Fibroblast of skin of back (primary cell): ENCODE measurements around the gene IQGAP1.
"Not testable (repeated sequence)": the region's sequence is repeated elsewhere in the genome, so short reads cannot be mapped to it uniquely, and the experiment has no call there.

Experiments
- DNase-seq: peaks from one replicate; pipeline ENCODE4 v3.0.0-alpha.2; 2013

The IQGAP1 gene

DNA sequence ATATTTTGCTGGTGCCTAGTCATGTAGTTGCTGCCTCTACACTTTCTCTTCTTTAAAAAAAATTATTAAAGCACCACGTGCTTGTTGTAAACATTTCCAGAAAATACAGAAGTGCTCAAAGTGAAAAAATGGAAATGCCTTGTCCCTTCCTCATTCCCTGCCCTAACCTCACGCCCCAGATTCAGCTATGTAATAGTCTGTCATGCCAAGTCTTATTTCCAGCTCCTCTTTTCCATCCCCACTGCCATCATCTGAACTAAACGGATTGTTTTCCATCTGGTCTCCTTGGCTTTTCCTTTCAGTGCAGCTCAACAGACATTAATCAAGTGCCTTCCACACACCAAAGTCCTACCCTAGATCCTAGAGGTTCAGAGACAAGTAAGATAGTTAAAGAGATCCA is 20.5 kb upstream of the IQGAP1 start:
- DNase-seq = no peak

DNA sequence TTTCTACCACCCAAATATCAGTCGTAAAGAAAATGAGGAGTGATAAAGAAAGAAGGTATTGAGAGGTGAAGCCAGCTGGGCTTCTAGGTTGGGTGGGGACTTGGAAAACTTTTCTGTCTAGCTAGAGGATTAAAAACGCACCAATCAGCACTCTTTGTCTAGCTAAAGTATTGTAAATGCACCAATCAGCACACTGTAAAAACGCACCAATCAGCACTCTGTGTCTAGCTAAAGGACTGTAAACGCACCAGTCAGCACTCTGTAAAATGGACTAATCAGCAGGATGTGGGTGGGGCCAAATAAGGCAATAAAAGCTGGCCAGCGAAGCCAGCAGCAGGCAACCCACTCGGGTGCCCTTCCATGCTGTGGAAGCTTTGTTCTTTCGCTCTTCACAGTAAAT is 13.0 kb upstream of the IQGAP1 start:
- no peak for DNase-seq

DNA sequence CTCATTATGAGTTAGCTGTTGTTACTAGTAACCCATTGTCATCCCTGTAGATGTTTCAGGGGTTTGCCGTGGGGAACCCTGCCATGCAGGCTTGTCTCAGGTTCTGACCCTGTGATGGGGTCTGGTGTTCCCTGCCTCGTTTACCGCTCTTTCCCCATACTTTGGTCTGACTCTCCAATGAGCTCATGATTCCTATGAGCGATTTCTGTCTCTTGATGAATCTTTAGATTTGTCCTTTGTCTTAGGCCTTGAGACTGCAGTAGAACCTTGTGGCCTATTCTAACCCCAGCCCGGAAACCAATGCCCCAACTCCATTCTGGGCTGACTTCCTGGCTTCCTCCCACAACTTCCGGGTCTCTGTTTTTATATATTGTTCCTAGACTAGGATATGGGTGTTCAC is 11.3 kb upstream of the IQGAP1 start:
- no peak for DNase-seq

DNA sequence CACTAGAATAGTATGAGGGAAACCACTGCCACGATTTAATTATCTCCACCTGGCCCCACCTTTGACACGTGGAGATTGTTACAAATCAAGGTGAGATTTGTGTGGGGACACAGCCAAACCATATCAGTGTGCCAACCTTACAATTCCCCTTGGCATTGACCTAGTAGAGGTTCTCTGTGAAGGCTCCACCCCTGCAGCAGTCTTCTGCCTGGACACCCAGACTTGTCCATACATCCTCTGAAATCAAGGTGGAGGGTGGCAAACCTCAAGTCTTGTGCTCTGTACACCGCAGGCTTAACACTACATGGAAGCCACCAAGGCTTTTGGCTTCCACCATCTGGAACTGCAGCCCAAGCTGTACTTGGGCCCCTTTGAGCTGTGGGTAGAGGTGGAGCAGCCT is 8.8 kb upstream of the IQGAP1 start:
- no peak for DNase-seq

DNA sequence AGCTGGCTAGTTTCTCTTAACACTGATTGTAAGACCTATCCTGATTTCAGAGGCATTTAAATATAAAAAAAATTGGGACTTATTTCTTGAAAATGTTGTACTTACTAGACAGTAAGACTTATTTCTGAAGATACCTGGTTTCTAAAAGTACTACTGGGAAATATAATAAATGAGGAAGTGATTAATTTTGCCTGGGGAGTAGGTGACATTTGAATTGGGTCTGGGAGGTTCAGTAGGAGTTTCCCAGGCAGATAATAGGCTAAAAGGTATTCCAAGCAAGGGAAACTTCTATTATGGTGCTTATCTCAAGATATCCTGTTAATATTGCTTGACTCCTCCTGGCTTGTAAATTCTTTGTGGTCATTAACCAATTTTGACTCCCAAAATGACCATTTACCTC is 6.5 kb upstream of the IQGAP1 start:
- DNase-seq = no peak

DNA sequence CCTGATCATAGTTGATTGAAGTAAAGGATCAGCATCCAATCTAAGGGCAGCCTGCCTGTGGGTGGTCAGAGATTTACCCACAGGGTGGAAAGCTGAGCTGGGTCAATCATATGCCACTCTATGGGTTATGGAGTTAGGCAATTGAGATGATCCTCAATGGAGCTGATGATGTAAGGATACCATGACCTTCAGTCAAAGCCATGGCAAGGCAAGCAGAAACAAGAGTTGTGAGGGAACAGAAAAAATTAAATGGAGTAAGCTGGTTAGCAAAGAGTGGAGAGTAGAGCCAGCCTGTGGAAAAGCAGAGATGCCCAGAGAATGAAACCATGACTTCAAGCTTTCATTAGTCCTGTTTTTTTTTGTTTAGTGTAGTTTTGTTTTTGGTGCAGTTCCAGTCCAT is 5.7 kb upstream of the IQGAP1 start:
- DNase-seq = no peak

DNA sequence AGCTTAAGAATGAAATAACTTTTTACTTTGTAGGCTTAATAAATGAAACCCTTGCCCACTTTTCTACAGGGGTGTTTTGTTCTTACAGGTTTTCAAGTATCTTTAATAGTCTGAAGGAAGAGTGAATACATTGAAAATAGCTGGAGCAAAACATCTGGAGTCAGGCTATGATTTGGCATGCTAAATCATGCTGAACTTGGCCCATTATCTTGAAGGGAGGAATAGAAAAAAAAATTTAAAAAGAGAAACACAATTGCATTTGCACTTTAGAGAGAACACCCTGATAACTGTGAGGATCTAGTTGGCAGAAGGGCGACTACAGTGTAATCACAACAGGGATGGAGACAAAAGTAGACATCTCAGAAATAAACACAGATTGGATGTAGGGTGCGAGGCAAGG is 1.8 kb upstream of the IQGAP1 start:
- DNase-seq = no peak

DNA sequence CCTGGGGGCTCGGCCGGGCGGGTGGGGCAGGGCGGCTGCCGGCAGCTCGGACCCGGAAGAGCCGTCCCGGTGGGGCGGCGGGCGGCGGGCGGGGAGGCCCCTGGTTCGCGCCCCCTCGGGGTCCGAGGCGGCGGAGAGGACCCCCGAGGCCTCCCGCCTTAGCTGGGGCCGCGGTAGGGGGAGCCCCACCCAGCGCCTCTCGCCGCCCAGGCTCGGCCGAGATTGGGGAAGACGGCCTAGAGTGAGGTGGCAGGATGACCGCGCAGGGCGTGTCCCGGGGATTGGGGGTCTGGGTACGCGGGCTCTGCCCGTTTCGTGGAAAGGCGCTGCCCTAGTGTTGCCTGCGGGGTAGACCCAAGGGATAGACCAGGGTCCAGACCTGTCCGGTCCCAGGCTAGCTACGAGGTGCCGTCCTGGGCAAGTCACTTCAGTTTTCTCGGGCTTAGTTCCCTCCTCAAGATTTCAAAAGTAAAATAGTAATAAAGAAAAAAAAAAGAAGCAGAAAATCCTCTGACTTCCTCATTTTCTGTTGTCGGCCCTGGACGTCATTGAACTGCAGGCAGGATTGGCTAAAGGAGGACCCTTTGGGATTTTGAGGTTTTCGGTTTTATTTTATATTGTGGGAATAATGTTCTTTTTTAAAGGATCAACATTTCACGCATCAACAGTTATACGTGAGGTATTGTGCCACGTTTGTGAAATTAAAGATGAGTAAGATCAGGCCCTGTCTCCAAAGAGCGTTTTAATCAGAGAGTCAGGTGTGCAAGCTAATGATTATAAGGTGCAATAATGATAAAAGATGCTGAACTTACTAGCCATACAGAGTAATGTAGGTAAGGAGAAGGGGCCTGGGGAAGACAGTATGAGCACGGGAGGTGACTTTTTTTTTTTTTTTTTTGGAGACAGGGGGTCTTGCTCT is 679 bp downstream of the IQGAP1 start:
- DNase-seq = peak; percentile 70

DNA sequence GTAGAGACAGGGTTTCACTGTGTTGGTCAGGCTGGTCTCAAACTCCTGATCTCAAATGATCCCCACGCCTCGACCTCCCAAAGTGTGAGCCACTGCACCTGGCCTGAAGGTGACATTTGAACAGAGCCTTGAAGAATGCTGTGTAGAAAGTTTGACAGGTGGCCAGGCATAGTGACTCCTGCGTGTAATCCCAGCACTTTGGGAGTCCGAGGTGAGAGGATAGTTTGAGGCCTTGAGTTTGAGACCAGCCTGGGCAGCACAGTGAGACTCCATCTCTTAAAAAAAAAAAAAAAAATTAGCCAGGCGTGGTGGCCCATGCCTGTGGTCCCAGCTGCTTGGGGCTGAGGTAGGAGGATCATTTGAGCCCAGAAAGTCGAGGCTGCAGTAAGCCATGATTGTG is 1.5 kb downstream of the IQGAP1 start:
- DNase-seq = no peak

DNA sequence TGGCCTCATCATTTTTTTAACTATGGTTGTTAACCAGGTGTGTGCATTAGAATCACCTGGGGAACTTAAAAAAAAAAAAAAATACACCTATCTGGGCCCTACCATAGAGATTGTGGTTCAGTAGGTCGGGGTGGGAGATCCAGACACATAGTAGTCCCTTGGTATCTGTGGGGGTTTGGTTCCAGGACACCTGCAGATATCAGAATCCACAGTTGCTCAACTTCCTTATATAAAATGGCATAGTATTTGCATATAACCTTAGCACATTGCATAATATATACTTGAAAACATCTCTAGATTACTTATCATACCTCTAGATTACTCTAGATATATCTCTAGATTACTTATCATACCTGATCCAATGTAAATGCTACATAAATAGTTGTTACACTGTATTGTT is 5.0 kb downstream of the IQGAP1 start:
- DNase-seq = no peak

DNA sequence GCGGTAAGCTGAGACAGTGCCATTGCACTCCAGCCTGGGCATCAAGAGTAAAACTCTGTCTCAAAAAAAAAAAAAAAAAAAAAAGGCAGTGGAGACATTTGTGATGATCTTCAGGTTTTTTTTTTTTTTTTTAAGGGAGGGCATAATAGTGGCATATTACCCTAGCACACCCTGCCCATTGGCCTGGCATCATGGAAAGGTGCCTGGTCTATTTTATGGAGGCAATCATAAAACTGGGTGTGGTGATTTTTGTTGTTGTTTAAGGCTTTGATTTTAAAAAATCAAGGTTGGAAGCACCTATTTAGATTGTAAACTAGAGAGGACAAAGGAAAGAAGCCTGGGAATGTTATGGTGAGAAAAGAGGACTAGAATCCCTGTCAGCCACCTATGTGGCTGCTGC is 6.0 kb downstream of the IQGAP1 start:
- DNase-seq = no peak

DNA sequence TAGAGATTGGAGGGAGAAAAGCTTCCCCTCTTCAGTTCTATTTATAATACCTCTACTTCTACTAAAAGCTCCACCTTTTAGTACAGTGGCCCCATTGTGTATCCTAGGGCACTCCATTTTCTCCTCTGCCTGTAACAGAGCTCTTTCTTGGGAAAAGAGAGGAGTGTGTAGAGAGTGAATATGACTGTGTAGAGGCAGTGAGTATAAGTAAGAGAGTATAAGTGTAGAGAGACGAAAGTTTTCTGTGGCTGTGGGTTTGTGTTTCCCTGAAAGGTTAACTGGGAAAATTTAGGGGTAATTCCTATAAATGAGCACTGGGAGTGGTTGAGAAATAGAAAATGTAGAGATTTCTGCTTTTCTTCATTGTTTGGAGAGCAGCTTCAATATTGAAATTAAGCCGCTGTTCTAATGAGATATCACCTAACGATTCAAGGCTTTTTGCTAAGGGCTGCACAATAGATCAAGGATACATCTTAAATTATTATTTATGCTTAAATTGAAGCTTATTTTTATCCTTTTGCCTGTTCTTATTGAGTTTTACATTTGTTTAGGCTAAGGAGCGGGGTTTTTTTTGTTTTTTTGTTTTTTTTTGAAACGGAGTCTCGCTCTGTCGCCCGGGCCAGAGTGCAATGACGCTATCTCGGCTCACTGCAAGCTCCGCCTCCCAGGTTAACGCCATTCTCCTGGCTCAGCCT is 6.9 kb downstream of the IQGAP1 start:
- DNase-seq = no peak

DNA sequence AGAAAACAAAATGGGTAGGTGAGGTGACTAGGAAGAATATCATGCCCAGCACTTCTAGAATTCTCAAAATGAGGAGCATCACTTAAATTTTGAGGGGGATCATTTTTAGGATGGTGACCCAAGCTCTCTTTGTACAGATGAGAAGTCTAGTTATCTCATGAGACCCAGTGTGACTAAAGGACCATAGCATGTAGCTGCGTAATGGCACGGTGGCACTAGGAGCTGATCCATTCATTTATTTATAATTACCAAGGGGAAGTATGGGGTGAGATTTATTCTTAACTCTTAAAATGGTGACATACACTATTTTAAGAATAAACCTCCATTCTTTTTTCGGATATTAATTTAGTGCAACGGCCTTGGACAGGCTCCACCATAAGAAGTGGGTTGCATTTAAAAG is 8.3 kb downstream of the IQGAP1 start:
- no peak for DNase-seq

DNA sequence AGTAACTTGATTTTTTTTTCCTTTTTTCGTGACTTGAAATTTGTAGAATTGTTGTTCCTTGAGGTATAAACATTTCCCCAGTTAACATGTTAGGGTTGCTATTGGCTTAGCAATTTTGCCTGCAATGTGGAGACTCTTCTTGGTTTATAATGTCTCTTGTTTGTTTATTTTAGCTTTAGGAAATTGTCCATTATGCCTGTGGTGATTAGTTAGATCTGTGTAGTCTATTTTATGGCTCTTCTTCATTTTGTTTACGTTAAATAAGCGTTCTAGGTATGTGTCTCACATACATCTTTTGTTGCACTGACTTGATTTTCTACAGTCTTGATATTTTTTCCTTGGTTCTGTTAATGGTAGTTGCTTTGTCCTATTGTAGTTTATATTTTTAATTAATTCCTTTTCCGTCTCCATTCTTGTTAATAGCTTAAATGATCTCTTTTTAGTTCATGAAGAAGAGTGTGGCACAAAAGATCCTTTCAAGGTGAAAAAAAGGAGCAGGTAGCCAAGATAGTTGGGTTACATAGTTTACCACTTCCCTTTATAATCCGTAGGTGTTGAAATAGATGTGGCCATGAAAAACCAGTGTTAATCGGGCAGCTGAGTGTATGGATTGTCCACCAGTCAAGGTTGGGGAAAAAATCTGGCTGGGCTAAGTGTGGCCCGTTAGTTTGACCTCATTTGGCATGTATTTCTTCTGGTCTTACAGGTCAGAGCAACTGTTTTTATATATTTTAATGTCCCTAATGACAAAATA is 12.1 kb downstream of the IQGAP1 start:
- no peak for DNase-seq

DNA sequence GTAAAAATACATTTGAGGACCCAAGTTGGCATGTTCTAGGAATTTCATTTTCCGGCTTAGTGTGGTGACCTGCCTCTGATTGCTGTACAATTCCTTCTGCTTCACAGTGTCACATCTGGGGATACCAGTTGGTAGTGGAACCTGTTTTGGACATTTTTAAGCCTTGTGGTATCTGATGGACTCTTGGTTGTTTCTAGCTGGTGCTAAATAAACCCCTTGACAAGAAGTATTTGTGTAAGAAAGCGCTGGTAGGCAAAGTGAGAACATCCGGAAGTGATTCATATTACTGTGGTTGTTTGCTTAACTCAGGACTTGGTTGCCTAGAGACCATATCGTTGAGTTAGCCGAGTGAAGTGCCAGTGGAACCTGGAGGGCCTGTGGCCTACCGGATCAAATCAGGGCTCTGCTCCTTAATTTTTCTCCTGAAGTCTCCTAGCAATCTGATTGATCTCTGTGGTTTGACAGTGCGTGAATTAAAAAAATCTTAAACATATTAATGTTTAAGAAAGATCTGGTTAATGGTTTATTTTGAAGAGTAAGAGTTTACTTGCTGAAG is 12.8 kb downstream of the IQGAP1 start:
- DNase-seq = peak; percentile 96

DNA sequence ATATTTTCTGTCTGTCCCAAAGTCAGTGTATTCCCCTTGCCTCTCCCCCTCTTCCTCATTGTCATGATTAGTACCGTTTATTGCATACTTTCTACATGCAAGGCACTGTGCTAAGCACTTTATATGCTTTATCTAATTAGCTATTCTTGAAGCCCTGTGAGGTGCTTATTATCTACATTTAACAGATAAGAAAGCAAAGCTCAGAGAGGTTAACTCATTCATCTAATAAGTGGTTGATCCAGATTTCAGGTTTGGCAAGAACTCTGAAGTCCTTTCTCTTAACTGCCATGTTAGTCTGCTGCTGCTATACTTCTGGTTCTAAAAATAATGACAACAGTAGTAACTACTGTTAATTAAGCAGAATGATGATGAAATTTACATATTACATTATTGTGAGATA is 13.5 kb downstream of the IQGAP1 start:
- DNase-seq = no peak

DNA sequence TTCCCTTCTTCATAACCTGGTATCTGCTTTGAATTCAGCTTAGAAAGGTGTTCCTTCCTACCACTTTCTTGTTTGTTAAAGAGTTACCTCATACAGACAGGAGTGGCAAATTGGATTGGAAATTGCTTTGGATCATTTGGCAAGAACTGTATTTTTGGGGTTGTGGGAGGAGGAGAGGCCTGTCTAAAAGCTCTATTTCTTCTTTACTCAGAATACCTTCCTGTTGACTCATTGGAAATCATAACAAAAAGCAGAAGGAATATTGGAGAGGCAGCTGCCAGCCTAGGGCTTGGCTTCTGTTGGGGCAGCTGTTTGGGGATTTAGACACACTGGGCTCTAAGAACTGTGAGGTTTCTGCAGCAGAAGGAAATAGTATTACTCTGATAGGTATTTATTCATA is 14.2 kb downstream of the IQGAP1 start:
- DNase-seq = peak; percentile 93

DNA sequence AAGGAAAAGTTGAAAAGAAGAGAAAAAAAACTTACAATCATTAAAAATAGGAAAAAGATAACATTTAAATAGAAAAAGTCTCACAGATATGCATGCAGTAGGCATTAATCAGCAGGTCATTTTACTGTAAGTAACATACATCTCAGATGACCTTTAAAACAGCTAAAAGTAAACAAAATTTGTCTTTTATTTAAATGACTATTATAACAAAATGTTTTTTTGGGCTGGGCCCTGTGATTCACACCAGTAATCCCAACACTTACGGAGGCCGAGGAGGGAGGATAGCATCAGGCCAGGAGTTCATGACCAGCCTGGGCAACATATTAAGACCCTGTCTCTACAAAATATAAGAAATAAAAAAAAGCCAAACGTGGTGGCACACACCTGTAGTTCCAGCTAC is 14.7 kb downstream of the IQGAP1 start:
- DNase-seq = no peak

DNA sequence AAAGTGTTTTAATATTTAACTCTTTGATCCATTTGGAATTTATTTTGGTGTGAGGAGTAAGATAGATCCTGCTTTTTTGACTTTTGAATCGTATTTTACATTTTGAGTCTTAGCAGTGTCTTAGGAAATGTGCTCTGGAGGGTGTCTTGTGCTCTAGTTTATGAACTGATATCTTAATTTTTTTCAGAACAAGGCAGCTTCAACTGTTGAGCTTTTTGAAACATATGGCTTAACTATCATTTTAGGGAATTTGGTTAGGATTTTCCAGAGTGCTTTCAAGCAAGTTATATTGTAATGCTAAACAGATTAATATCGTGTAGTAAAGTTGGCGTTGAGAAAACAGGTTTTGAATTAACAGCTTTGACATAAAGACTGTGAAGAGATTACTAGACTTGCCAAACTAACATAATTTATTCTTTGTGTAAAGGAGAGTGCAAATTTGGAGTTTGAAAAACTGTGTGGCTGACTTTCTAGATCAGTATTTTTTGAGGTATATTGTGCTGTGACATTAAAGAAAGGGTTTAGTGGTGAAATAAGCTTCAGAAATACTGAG is 17.1 kb downstream of the IQGAP1 start:
- DNase-seq = no peak

DNA sequence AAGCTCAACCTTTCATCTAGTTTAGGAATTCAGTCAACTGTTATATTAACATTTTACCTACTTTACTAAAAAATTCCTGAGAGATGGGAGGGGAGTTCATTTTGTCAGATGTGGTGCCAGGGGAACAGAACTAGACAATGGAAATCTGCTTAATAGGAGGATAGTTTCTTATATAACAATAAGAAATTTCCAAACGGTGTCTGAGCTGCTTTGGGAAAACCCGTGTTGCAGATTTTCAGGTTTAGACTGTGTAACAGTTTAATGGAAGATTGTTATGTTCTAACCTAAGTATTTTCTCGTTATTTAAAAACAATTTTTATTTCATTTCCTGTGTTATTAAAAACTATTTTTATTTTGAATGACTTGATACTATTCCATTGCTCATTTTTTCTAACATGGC is 19.3 kb downstream of the IQGAP1 start:
- DNase-seq = no peak

DNA sequence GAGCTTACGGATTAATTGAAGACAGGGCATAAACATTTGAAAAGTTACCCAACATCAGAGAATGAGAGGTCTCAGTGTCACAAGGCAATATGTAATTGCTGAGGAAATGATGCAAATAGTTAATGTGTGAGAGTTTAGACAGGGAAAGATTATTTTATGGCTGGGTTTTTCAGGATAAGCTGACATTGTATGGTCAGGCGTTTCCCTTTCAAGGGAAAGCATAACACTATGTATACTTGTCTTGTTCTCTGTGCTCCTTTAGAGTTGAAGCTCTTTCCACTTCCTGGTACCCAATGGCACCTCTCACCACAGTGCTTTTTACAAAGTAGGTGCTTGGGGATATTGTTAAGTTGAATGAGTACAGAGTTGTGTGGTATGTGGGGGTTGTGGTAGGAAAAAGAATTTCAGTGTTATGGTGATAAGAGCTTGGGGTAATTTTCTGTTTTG is 19.9 kb downstream of the IQGAP1 start:
- DNase-seq = no peak

DNA sequence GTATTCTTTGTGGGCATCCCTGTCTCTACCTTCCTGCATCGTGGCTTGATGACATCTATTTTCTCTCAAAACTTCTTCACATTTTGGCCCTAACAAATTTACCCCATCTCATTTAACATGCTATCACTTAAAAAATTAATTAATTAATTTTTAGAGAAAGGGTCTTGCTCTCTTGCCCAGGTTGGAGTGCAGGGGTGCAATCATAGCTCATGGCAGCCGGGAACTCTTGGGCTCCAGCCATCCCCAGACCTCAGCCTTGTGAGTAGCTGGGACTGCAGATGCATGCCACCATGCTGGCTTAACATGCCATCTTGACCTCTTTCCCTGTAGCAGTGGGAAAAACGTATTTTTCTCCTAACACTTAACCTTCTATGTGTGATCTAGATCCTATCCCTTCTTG is 20.6 kb downstream of the IQGAP1 start:
- no peak for DNase-seq

DNA sequence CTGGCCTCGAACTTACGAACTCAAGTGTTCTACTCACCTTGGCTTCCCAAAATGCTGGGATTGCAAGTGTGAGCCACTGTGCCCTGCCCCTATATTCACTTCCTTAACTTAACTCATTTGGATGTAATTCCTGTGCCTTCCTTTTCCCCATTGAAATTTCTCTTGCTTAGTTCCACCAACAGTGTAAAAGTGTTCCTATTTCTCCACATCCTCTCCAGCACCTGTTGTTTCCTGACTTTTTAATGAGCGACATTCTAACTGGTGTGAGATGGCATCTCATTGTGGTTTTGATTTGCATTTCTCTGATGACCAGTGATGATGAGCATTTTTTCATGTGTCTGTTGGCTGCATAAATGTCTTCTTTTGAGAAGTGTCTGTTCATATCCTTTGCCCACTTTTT is 21.5 kb downstream of the IQGAP1 start:
- DNase-seq = not testable (repeated sequence)
